HT-29 (cell line): ENCODE data around the gene METTL16. TPM values are rescaled to one million over a fixed set of nuclear protein-coding genes. Genes with fewer than 3 reads are reported as not detected.

Experiments used
- DNase-seq: peaks from one replicate; pipeline ENCODE4 v3.0.0-alpha.2; 2015; ENCODE audit warnings: low spot score
- total RNA-seq: library from RNA; depleted of rRNA; stranded (reverse); fragments of >200 nt; shearing (Covaris generic); gene quantifications from 2 replicates; pipeline ENCODE4 v1.2.3, GENCODE V29; 2014

The METTL16 gene
- total RNA-seq, 1 experiment from 2014 or later: 9.4 TPM

DNA sequence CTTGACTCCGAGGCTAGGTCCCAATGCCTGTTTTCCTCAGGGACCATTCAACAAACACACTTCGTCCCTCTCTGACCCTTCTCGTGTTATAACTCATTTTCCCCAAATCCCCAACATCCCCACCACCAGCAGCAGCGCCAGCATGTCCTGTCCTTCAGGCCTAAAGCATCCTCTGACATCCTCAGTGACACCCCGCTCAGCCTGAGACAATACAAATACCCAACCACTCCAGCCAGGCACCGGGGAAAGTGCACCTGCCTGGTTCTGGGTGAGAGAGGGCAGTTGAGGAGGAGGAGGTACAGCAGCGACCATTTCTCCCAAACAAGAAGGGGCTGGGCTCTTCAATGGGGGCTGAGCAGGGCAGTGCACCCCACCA, 115.5 kb downstream of the METTL16 start:
- no peak for DNase-seq

DNA sequence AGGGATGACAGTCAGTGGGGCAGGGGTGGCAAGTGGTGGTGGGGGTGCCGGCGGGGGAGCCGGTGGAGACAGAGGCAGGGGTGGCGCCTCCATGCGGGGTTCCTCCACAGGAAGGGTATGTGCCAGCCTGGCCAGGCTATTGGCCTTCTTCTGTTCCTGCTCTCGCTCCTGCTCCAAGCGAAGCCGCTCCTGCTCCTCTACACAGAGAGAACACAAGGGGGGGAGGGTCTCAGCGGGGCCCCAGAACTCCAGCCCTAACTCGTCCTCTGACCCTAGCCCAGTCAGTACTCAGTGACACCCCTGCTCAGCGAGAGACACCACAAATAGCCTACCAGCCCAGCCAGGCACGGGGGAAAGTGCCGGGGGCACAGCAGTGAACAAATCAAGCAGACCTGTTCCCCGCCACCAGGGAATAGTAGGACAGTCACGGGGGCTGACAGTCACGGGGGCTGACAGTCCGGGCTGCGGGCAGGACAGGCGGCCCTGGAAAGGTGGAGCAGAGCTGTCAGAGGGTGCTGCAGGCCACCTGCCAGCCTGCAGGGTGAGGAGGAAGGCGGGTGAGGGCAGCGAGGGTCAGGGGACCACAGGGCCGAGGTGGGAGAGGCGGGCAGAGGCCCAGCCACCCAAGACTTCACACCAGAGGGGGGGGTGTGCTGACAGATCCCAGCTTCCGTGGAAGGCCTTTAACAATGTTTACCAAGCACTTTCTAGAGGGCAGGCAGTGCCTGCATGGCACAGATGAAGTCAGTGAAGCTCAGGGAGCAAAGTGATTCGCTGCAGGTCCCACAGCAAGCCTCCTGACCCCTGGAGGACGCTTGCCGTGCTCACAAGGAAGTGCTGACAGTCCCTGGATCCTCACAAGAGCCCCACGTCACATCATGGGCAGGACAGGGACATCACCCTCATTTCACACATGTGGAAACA, 116.2 kb downstream of the METTL16 start:
- DNase-seq: peak; percentile 68

DNA sequence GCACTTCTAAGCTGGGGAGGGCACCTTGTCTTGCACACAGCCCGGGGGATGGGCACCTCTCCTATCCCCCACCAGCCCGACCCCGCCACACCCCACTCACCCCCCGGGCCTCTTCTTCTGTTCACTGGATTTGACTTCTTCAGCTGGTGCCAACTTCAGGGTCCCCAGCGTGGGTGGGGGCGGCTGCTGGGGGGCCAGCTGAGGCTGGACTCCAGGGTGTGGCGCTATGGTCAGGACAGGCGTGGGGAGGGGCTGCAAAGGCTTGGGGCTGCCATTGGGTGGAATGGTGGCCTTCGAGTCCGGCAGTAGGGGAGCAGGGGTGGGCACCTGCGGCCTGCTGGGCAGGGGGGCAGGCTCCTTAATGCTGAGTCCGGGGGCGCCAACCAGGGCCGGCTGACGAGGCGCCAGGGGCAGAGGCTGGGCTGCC, 116.9 kb downstream of the METTL16 start:
- DNase-seq: no peak

DNA sequence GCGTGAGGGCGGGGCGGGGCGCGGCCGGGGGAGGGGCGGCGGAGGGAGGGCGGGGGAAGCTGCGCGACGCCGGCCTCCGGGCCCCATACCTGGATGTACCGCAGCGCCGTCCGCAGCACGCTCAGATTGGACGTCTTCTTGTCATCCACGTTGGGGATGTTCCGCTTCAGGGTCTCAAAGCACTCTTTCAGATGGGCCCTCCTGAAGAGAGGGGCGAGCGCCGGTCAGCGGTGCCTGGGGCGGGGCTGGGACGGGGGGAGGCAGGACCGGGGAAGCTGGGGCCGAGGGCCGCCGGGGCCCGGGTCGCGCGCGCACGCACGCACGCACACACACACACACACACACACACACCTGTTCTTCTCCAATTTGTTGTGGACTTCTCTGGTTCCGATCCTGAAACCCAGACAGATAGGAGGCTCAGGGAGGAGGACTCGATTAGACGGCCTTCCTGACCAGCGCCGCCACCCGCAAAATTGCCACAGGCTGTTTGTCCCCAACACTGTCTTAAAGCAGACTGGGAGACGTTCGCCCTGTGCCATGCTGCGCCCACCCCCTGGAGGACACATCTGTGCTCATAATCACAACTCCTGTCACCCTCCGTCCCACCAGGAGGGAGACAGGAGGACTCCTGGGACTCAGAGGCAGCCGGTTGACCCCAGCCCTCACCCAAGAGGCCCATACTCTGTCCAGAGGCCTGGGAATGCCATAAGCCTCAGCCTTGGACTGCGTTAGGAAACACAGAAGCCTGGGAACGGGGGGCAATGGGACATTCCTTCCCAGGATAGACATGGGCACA, 117.5 kb downstream of the METTL16 start:
- DNase-seq: no peak

- DNase-seq: peak; percentile 71
These were observed 118.3 kb downstream of the METTL16 start for GRCh38 chr17:2393174-2393953.

- DNase-seq: peak; percentile 84
These were observed 119.2 kb downstream of the METTL16 start for GRCh38 chr17:2392252-2393173.

DNA sequence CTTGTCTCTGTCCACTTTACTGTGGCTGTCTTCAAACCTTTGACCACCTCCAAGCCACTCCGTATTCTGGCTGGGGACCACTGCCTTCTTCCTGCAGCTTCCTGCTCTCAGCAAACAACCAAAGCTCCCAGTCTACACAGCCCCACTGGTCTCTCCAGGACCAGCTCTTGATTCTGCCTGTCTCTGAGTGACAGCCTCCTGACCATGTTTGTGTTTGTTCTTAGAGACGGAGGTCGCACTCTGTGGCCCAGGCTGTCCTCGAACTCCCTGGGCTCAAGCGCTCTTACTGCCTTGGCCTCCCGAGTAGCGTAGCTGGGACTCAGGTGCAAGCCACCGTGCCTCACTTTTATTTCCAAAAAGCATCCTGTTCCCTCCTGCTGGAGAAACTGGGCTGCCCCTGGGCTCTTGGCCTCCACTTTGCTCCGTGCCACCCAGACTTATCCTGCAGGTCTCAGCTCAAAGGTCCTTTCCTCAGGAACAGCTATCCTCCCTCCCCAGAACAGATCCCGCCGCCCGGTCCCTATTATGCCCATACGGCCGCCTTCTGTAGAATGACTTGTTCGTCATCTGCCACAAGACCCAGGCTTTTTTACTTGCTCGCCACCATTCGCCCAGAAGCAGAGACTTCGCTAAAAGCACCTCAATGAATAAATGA, 120.0 kb downstream of the METTL16 start:
- no peak for DNase-seq

DNA sequence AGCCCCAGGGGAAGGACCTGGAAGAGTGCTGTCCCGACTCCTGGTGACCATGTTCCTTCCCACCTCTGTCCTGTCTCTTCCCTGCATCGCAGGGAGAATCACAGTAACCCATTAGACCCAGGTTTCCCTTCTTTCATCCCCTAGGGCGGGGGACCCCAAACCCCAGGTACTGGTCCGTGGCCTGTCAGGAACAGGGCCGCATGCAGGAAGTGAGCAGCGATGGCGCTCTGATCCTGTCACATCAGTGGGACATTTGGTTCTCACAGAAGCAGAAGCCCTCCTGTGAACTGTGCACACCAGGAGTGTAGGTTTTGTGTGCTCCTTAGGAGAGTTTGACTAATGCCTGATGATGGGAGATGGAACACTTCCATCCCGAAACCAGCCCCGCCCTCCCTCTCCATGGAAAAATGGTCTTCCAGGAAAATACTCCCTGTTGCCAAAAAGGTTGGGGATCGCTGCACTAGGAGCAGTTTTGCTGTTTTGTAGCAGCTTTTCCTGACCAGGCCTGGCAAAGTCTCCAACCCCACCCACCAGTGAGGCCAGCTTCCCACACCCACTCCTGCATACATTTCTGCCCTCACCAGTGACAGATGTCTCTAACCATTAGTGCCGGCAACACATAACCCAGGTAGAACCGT, 121.4 kb downstream of the METTL16 start:
- DNase-seq: no peak

DNA sequence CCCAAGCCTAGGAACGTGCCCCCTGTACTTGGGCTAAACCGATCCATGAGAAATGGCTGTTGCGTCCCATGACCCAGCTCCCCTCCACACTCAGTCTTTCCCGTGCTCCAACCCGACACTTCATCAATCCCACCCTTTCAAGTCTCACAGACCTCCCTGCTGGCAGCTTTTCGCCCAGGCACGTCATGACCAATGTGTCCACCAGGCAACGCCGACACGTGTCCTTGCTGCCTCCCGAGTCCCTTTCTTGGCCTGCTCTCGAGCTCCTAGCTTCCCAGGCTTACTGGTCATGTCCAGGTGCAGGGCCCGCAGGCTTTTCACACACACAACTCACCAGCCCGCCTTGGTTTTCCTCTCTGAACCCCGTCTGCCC, 123.0 kb downstream of the METTL16 start:
- no peak for DNase-seq

DNA sequence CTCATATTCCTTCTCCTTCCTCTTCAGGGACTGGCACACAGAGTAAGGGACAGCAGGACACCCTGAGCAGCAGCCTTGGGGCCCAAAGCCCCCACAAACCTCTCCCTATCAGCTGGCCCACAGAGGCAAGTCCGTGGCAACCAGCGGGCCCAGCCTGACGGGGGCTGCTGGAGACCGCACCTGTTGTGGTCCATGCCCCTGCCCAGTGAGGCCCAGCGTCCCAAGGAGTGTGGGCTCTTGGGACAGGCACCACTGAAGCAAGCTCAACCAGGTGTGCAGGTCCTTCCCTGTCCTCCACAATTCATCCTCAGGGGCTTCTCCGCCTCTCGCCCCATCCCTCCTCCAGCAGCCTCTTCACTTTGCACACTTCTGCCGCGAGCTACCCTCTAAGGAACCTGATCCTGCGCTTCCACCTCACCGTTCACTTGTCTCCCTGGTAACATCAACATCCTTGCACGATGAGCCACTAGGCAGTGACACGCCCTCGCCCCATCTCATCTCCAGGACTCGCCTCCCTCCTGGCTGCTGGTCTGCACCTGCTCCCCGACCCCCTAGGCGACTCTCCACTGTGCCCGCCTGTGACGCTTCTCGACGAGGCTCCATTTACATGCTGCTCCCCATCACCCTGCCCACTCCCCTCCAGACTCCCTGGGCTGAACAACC, 123.5 kb downstream of the METTL16 start:
- no peak for DNase-seq

- DNase-seq: no peak
These were observed 124.3 kb downstream of the METTL16 start for GRCh38 chr17:2387086-2388019.

- peak; percentile 83 for DNase-seq
These were observed 125.1 kb downstream of the METTL16 start for GRCh38 chr17:2386400-2387085.

DNA sequence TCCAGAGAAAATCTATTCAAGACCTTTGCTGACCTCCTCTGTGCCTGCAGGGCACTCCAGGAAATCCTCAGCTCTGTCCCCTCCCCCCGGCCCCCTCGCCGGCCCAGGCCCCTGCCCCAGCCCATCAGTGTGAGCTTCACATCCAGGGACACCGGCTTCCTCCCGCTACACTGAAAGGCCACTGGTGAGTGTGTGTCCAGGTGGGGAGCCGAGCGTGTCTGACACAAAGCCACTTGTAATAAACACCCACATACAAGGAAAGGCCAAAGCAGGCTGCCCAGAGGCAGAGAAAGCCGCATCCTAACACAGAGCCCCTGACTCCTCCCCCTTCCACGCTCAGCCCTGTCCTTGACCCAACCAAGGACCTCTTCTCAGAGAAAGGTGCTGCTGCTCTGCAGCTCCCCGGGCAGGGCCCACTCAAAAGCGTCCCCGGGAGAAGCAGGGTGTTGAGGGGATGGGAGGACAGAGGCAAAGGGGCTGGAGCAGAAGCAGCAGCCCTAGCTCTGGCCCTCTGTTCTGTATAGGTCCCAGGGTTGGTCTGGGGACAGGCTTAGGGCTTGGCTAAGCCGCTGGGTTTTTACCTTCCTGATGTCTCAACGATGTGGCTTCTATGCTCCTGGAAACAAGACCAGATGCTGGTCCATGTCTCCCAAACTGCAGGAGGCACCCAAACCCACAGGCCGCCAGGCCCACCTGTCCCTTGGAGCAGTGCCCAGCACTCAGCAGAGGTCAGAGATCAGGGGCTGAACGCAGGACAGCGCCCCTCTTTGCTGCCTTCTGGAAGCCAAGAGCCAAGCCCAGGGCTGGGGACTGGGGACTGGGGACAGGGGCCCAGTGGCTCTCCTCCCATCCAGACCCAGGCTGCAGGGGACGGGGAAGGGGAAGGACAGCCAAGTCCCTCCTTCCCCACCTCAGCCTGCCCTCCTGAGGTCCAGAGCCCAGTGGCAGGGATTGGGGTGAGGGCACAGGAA, 126.2 kb downstream of the METTL16 start:
- no peak for DNase-seq

- DNase-seq: no peak
These were observed 127.1 kb downstream of the METTL16 start for GRCh38 chr17:2384439-2385127.

DNA sequence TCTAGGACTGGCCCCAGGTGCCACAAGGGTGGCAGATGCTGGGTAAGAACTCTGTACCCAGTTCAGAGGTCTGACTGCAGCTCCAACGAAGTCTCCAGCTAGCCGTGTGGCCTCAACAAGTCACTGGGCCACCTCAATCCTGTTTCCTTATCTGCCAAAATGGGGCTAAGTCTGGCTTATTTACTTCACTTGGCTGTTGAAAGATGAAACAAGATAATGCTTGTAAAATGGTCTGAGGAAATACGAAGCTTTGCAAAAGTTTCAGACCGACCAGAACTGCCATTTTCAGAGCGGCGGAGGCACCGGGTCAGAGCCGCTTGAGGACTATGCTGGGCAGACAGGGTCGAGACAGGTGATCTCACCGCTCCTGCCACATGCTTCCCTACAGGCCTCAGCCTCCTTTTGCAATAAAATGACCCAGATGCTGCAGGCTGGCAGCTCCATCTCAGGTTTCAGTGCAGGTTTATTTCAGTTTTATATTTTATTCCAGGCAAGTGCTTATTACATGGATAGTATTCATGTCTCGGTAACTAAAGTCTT, 128.0 kb downstream of the METTL16 start:
- no peak for DNase-seq
